G401.6 (cell line): Measurements from ENCODE around the gene CLCNKA.

Experiments
- FAIRE-seq: peaks from 2 replicates; lab custom pipeline; 2012; peaks lifted over from hg19 to GRCh38; lab: Jason Lieb, UNC

CLCNKA gene

DNA sequence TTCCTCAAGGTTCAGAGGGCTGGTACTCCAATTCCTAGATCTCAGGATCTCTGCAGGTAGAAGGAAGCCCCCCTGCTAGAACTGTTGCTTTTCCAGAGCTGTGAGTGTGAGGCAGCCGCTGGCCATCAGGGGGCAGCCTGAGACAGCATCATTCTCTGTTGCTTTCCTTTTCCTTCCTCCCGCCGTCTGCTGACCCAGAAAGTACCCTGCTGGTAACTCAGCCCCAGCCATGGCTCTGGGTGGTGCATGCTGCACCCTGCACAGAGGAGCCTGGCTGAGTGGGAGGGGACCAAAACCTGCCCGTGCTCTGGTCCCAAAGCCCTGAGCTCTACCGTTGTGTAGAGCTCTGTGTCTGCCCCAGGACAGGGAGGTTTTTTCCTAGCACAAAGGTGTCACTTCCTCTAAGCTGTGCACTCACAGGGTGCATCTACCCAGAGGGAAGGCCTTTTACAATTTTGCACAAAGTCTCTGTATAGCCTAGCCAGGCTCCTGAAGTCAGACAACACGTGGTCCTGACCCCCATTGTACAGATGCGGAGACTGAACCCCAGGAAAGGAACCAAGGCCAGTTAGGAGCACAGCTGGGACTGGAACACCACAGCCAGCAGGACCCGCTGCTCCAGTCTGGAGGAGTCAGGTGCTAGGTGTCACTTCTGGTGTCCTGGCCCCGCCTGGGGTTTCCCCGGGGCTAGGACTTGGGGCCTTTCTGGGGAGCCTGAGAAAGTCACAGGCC lies 57.3 kb downstream of the CLCNKA start:
- FAIRE-seq, result no peak

DNA sequence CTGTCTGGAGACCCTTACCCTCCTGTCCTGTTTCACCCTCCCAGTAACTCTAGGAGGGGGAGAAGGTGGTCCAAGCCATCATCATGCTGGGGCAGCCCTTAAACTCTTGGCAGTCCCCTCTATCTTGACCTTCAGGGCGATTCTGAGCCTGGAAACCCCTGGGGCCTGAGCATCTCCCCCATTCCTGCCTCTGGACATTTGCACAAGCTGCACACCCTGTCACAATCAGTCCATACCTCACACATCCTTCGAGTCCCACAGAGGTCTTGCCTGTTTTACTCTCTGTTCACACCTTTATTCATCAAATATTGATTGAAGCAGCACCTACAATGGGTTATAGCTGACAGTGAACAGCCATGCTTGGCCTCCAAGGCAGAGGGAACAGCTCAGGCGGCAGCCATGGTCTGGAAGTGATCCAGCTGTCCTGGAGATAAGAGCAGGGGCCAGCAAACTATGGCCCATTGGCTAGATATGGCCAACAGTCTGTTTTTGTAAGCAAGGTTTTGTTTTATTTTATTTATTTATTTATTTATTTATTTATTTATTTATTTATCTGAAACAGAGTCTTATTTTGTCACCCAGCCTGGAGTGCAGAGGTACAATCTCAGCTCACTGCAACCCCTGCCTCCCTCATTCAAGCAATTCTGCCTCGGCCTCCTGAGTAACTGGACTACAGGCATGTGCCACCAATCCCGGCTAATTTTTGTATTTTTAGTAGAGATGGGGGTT lies 58.8 kb downstream of the CLCNKA start:
- FAIRE-seq, result no peak

- FAIRE-seq, result no peak
Observed at GRCh38 chr1:16081636-16082035, 59.8 kb downstream of the CLCNKA start.

- FAIRE-seq, result no peak
Observed at GRCh38 chr1:16082283-16083038, 60.6 kb downstream of the CLCNKA start.

- no peak for FAIRE-seq
Observed at GRCh38 chr1:16083486-16083885, 61.6 kb downstream of the CLCNKA start.
